Medulla oblongata (tissue), 1 donor: ENCODE data around the gene CD99L2.

Experiments
- DNase-seq: peaks from one replicate; pipeline ENCODE4 v3.0.0-alpha.2; 2015; ENCODE audit errors: extremely low spot score

CD99L2 gene

DNA sequence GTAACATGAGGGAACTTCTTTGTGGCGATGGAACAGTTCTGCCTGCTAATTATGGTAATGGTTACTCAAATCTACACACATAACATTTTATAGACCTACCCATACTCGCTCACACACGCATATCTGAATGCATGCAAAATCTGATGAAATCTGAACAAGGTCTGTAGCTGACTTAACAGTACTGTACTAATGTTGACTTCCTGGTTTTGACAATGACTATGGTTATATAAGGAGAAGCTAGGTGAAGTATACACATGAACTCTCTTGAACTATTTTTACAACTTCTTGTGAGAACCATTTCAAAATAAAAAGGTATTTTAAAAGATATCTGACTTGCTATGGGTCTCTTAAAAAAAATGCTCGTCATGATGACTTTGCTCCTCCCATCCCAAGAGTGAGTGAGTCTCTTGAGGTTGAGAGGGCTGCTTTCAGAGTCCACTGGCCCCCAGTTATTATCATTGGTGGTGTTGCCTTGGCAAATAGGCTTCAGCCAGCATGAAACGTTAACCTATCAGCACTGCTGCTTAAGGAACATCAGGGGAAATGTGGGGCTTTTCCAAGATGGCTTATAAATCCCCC is 105.4 kb downstream of the CD99L2 start:
- DNase-seq, result no peak

DNA sequence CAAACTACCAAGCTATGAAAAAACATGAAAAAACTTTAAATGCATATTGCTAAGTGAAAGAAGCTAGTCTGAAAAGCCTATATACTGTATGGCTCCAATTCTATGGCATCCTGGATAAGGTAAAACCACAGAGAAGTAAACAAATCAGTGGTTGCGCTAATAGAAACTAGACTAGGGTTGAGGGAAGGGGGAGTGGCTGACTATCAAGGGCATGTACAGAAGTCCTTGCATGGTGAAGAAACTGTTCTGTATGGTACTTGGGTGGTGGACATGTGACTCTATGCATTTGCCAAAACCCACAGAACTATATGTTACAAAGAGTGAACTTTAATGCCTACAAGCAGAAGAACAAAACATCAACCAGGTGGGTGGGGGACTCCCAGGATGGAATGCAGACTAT is 108.4 kb downstream of the CD99L2 start:
- DNase-seq, result no peak

DNA sequence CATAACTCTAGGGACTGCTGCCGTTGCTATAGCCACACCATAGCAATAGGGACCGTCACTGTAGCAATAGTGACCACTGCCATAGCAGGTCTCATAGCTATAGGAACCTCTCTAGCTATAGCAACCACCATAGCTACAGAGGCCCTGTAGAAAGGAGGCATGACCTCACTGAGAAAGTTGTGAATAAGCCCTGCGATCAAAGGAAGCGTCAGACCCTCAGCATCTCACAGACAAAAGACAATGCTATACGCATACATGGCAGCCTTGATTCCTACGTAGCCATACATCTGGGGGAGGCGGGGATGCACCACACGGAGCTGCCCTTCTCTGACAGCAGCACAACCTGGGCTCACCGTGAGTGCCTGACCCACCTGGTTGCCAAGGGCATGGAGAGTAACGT is 116.8 kb downstream of the CD99L2 start:
- DNase-seq, result no peak

DNA sequence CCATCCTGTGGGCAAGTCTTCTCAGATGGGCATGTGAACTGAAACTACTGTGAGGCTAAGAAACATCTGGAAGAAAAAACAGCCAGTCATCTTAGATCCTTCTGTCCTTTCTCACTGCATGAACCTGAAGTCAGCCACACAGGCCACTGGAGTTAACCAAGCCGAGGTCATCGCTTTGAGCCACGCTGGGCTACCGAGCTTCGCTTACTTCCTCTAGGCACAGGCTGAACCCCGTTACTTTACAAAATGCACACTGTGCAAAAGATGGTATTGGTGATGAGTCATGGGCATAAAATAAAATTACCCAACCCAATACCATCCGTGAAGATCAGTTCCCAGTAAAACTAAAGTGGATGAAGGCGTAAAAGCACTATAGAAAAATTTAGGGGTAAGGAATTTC is 119.1 kb downstream of the CD99L2 start:
- no peak for DNase-seq

DNA sequence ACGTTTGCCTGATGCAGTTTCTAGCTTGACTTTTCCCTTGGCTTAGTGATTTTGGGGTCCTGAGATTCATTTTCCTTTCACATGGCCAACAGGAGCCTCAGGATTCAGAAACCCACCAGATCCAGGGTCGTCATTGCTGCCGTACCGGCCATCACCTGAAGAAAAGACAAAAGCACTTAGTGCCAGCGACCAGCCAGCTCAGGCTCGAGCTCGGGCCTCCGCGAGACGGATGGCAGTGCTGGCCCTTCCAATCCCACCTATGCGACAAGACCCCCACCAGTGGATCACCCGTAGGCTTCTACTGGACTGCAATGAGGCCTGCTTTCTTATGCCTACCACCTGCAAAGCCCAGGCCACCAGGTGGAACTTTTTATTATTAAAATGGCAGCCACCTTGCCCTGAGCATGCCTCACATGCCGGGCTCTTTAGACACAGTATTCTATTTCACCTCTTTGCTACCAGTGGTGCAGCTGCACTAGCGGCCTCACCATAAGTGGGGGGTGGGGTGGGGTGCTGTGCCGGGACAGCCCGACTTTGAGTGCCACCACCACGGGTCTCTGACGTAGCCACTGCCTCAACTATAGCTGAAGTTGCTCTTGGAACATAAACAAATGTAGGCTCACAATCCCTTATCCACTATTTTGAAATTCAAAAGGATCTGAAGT is 121.0 kb downstream of the CD99L2 start:
- DNase-seq, result no peak

DNA sequence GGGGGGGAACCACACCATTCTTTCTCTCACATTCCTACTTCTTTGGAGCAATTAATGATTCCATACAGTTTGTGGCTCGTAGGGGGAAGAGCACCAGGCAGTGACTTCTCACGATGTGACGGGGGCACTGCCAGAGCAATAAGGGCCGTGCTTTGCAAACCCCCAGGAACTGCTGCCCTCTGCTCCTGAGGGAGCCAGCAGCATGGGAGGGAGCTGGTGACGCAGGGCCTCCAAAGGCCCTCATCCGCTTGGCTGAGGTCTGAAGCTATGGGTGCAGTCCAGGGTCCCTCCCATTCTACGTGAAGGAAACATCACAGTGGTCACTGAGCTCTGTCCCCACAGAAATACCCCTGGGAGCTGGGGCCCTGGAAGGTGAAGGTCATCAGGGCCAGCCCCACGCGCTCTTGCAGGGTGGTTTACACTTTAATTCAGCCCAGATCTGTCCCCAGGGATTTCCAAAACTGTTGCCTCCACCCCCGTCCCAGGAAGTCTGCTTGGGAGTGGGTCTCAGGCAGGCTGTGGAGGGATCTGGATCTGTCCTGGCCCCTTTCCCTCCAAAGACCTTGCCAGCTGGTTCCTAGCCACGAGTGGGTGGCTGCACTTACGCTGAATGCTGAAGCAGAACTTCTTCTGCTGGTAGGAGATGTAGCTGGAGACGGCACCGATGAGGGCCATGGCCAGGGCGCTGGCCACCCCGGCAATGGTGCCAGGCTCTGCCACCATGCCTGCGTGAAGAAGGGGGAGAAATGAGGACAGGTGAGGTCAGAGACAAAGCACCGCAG is 122.7 kb downstream of the CD99L2 start:
- DNase-seq, result no peak

DNA sequence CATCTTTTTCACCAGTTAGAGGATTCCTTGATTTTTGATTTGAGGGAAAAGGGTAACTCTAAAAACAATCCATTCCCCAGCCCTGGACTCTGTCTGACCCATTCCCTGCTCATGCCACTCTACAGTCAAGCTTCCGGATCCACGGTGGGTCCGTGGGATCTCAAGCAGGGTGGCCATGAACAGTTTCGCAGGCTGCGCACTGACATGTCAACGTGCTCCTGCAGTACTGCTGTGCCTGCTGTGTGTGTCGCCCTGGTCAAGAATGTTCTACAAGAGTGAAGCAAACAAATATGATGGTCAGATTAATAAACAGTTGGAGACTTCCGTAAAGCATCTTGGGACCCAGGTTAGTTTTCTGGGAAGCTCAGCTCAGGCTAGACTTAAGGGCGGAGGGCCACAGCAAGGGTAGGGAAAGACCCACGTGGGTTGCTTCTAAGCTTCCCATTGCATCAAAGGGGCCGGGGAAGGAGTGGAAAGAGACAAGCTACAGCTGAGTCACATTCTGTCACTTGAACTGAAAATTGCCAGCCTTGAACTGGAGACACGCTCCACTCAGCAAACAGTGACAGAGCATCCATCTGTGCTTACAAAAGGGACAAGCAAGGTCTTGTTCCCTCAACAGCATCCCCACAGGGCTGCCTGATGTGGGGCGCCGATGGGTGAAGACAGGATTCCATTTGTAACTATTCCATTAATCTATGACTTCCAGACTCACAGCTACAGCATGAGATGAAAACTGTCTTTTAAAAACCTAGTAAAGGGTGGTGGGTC is 123.5 kb downstream of the CD99L2 start:
- peak; percentile 66 for DNase-seq

DNA sequence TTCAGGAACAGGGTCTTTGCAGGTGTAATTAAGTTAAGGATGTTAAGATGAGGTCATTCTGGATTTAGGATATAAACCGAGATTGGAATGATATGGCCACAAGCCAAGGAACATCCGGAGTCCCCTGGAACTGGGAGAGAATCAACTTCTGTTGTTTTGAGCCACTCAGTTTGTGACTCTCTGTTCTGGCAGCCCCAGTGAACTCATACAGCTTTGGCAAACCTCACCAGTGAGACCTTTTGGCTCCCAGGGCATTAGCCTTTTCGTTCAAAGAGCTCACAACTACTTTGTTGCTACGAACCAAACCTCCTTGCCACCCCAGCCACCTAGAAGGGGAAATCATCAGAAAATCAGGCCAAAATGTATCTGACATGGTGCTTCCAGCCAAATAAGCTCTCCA is 124.8 kb downstream of the CD99L2 start:
- DNase-seq, result no peak

DNA sequence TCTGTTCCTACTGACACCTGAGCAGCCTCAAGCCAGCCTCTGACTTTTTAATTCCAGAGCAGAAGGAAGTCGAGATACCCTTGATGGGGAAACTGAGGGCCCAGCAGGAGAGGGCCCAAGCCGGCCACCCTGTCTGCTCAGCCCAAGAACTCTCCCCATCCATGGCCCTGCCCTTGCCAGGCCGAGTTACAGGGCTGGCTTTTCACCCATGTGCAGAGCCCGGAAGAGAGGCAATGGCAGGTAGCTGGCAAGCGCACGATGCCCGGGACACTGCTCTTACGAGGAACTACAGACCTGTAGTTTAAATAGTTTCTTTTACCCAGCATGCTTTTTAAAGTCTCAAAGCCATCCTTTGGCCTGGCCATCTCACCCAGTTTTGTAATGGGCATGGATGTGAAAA is 125.4 kb downstream of the CD99L2 start:
- no peak for DNase-seq

DNA sequence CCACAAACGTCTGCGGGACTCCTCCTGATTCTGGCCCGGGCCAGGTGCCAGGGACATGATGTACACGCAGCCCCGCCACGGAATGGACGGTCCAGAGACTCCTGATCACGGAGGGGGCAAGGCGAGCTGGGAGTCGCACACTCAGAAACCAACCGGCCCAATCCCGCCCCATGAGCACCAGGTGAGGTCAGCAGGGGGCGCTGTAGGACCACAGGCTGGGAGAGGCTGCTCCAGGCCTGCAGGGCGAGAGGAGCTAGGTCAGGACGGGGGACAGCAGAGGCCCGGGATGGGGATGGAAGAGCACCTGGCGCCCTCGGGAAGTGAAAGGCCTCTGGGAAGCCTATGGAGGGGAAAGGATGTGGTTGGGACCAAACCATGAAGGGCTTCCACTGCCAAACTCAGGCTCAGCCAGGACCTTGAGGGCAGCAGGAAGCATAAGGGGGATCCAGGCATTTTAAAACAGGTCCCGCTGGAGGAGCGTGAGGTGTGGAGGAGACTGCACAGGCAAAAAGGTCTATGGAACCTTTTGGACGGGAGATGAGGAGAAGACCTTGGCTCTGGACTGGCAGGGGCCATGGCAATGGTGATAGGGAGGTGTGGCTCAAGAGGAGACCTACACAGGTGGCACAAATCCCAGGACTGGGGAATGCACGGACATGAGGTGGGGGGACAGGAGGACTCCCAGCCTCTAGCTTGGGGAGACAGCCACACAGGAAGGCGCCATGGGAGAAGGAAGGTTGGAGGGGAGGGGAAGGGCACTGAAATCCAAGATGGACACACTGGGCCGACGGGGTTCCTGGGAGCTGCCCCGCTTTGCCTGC is 126.1 kb downstream of the CD99L2 start:
- peak; percentile 74 for DNase-seq

DNA sequence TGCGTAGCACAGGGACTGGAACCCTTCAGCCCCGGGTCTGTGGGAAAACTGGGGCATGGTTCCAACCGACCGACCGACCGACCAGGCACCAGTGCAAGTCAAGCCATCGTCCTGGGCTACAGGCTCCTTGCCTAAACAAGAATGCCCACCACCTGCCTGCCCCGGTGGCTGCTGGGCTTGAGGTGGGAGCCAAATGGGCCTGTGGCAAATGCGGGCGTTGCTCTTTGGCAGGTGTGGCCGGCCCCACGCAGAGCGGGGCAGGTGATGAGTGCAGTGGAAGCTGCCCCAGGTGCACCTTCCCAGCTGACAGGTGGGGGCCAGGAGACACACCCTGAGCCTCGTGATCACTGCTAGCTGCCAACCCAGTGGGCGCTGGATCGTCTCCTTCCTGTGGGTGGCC is 127.4 kb downstream of the CD99L2 start:
- no peak for DNase-seq

DNA sequence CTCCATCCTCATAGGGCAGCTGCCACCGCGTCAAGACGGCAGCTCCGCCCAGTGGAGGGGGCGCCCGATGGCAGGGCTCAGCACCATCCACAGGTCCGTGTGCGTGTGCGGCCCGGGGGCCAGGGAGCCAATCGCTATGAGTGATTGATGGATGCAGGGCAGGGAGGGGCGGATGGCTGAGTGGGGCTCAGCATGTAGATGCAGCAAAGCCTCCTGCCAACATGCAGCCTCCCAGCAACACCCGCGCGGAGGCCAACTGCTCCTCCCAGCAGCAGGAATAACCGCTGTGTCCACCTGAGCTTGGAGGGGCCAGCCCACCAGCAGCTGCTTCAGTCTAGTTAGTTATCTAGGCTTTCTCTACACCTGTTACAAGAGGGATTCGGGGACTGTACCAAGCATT is 127.8 kb downstream of the CD99L2 start:
- DNase-seq, result no peak

DNA sequence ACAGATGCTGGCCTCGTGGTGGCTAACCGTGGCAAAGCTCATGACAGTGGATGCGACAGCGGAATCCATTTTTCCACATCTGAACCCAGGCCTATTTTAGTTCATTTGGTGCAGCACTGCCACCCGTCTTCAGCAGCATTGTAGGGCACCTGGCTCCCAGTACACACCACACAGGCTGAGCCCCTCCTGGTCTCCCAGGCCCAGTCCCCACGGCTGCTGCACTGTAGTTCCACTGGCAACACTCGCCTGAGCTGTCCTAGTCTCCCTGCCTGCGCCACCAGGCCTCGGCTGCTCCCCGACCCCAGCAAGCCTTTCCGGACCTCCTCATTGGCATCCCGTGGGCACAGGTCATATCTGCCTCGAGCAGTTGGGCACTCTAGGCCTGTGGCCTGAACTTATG is 129.1 kb downstream of the CD99L2 start:
- no peak for DNase-seq

DNA sequence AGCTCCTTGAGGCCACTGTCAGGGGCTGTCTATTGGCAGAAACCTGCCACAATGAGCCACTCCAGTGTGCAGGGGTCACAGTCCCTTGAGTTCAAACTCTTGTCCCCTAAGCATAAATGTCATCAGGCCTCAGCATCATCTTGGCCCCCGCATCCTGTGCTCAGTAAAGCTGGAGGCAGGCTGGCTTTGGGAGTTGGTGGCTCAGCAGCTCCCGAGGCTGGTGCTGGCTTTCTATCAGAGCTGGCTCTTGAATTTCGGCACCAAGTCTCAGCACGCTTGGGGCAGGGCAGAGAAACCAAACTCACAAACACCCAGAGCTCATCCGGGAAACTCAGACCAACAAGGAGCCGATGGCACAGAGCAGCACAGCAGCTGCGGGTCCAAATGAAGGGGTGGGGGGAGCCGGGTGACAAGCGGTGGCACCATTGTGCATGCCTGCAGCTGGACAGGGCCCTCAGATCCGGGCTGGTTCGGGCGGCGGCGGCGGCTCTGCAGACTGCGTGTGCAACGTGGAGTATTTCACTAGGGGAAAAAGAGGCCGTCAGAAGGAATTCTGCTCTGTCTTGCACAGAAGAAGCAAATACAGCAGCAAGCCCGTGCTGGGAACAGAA is 129.8 kb downstream of the CD99L2 start:
- DNase-seq, result peak; percentile 37

DNA sequence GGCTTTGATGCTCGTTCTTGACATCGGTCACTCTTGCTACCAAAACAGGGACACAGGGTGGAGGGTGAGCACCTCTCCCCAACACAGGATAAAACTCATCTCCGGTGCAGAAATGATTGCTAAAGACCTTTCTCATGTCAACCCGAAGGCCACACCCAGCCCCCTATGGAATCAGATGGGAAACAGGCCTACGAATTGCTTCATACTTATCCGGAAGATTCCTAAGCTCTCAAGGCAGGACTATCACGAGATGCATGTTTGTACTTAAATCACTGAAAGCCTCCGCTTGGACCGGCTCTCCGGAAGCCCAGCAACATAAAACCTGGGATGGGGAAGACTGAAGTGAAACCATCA is 130.4 kb downstream of the CD99L2 start:
- DNase-seq, result no peak

DNA sequence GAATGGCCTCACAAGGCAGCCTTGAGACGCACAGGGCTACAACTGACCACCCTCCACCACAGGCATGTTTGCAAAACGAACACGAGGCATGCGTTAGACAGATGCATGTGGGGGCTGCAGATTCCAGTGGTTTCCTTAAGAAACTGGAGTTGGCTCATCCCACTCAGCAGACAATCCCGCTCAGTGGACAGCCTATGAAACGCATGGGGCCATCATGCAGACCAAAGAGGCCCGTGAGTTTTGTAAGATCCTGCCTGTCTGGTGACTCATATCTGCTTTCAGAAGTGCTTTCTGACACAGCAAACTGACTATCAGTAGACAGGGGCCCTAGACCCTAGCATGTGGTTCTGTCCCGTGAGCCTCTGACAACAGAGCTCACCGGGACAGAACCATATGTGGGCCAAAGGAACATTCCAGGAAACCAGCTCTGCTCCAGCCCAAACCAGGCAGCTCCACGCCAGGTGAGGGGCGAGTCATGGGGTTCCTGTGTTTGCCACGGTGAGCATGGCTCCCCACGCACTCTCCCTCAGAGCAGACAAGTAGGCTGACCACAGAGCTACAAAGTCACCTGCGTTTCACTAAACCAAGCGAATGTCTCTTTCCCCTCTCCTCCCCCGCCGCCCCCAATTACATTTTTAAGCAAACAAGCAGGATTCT is 130.9 kb downstream of the CD99L2 start:
- DNase-seq, result no peak

DNA sequence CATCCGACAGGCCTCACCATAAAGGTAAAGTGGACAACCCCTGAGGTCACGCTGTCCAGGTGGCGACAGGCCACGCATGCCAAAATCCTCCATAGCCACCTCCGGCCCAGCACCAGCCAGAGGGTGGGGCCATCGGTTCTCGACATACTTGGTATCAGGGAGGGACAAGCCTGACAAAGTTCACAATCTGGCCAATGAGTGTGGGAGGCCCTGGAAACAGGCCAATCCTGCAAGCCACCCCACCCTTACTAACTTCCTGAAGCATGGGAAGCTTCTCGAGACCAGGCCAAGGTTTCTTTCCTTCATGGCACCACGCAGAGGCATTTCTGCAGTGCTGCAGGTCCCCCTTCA is 131.4 kb downstream of the CD99L2 start:
- DNase-seq, result no peak

DNA sequence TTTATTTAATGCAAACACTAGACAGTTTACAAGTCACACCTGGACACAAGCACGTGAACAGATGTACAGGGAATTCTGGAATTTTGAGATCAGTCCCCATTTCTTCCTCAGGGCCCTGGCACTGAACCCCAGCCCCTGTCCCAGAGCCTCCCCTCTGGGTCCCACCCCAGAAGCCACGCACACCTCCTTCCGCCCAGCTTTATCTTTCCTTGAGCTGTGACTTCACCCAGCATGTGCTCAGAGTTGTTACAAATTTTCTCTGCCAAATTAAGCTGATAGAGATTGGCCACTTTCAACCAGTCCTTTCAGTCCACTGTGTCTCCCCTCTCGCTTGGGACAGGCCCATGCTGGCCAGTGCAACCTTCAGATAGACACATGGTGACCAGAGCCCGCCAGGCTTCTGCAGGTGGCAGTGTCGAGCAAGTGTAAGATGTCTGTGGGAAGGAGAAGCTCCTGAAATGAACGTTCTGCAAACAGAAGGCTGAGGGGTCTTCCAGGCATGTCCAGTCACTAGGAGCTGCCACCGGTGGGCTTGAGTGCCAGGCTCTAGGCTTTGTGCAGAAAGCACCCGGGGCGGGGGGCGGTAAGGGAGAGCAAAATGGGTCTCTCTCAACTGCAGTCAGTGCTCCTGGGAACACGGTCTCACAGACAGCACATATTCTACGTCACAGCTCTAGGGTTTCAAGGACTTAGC is 132.0 kb downstream of the CD99L2 start:
- DNase-seq, result no peak

DNA sequence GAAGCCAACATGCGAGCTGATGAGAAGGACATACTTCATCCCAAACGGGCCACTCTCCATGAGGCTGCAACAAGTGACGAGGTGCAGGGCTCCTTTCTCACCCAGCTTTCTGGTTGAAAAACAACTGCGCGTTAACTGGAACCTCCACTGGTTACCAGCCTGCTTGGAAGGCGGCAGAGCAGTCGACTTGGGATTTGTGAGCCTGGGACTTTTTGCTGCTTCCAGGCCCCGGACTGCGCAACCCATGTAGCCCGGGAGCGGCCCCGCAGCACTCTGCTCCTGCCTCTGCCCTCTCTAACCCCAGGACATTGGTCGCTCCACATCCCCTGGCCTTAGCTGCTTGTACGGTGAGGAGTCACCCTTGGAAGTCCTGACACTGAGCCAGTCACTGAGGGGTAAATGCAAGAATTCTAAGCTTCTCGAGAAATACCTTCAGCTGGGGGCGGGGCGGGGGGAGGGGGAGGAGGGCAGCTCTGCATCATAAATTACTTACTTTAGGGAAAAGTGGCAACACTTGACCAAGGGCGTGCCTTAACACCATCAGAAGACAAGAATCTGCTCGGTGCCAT is 132.6 kb downstream of the CD99L2 start:
- DNase-seq, result no peak

DNA sequence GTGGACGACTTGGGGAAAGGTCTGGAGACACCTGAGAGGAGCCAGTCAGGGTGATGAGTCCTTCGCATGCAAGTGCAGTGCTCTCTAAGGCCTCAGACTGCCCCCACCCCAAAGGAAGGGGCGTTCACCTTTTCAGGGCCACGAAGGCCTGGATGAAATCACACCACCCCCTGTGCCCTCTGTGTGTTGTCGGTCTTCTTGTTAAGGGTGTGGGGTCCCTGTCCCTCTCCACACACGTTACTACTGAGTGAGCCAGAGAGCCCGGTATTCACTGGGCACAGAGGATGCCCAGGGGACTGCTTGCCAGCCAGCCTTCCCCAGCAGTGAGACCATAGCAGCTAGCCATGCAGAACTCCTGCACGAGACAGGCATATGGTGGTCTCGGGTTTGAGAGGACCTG is 133.2 kb downstream of the CD99L2 start:
- no peak for DNase-seq
